Activated CD8-positive, alpha-beta memory T cell treated with anti-CD3 and anti-CD28 coated beads for 24 hours (primary cell): ENCODE measurements around the gene XRCC4.
A peak's percentile ranks its signal among the peaks of the same experiment; 100 is the strongest.
"Not testable (repeated sequence)": the region's sequence is repeated elsewhere in the genome, so short reads cannot be mapped to it uniquely, and the experiment has no call there.

Experiments used
- DNase-seq: peaks from one replicate; pipeline ENCODE4 v3.0.0-alpha.2; 2020

XRCC4 gene

GRCh38 chr5:83076742-83077661 lies at the start of gene XRCC4, which contains the start of gene TMEM167A:
Gene XRCC4 (plus strand): TSS chr5:83077547. CDS start chr5:83104920, 27,373 bp downstream.
Gene TMEM167A (minus strand): TSS chr5:83077394. CDS start chr5:83077323, 71 bp downstream.
- peak; percentile 93 for DNase-seq

- DNase-seq = no peak
Observed at GRCh38 chr5:83029912-83030311, 47.4 kb upstream of the XRCC4 start.

- DNase-seq = no peak
Observed at GRCh38 chr5:83031381-83031780, 46.0 kb upstream of the XRCC4 start.

- DNase-seq = no peak
Observed at GRCh38 chr5:83034036-83034435, 43.3 kb upstream of the XRCC4 start.

DNA sequence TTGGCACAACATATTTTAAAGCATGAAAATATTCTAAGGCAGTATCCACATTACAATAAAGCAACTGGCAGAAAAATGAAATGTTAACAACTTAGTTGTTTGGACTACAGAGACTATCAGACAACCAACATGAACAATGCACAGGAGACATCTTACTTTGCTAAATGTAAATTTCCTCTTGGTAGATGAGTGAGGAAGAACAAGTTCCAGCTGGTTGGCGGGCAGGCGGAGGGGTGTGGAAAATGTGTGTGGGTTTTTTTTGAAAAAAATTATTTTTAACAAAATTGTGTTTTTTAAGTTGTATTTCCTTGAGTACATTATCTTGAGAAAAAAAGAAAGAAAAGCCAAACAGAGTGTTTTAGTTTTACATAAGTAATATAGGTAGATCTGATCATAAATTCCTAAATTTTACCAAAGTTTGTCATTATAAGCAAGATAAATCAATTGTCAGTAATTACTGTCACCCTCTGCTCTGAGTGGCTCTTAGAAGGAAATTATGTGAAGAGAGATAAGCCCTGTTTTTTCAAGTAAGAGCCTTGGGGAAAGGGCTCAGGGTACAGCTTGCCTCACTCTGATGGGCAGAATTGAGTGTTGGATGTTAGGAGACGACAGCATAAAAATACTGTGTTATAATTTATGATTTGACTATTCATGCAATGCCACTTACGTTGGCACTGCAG lies 42.7 kb upstream of the XRCC4 start:
- no peak for DNase-seq

- no peak for DNase-seq
Observed at GRCh38 chr5:83035373-83036100, 41.8 kb upstream of the XRCC4 start.

GRCh38 chr5:83036991-83037575 lies 40.3 kb upstream of the XRCC4 start:
- DNase-seq = no peak

- no peak for DNase-seq
Observed at GRCh38 chr5:83038924-83039323, 38.4 kb upstream of the XRCC4 start.

- no peak for DNase-seq
Observed at GRCh38 chr5:83042507-83042906, 34.8 kb upstream of the XRCC4 start.

DNA sequence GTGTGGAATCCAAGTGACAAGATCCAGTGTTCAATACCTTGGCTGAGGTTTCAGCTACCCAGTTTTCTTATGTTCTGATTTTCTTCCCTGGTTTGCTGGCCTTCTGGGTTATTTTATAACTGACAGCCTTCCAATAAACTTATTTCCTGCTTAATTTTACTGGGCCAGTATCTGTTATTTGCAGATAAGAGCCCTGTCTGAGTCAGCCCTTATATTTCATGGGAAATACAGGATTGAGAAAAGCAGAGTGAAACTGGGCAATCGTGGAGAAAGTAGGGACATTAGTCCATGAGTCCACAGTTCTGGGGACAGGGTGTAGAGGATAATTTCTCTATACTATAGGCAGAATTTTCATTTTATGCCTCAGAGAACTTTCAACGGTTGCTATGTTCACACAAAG lies 32.4 kb upstream of the XRCC4 start:
- no peak for DNase-seq

- no peak for DNase-seq
Observed at GRCh38 chr5:83048277-83048676, 29.1 kb upstream of the XRCC4 start.

GRCh38 chr5:83048811-83049210 lies 28.5 kb upstream of the XRCC4 start:
- no peak for DNase-seq

GRCh38 chr5:83049370-83049885 lies 27.9 kb upstream of the XRCC4 start:
- no peak for DNase-seq

GRCh38 chr5:83050723-83051340 lies 26.5 kb upstream of the XRCC4 start:
- DNase-seq = no peak

GRCh38 chr5:83055166-83055565 lies 22.2 kb upstream of the XRCC4 start:
- DNase-seq = no peak

DNA sequence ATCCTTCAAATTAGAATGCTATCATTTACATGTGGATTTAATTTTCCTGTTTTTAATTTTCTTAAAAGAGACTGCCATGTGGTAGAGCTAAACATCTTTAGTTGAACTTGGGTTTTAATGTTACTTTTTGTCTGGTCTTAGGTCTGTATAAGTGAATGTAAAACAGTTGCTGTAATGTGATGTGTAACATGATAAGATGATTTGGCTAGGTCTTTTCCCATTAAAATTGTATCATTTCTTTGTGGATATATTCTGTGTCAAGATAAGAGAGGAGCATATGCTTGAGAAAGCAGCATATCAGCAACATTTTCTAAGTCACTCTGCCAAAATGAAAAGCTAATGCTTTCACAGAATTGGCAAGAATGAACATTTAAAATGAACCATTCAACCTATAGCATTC lies 18.6 kb upstream of the XRCC4 start:
- DNase-seq = no peak

DNA sequence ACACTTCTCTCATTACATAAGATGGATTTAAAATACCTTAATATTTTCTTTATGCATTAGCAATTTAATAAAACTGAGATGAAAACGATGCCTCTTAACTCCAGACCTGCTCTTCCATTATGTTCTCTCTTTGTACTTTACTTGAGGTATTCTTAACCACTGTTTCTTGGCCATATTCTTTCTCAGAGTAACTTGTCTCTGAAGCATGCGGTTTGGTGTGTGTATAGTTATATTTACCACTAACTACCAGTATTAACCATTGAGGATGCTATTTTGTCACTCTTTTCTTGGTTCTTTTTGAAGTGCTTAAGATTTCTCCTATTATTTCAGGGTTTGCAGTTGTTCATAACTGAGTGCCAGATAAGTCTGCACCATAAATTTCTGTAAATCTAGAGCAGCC lies 18.0 kb upstream of the XRCC4 start:
- DNase-seq = no peak

DNA sequence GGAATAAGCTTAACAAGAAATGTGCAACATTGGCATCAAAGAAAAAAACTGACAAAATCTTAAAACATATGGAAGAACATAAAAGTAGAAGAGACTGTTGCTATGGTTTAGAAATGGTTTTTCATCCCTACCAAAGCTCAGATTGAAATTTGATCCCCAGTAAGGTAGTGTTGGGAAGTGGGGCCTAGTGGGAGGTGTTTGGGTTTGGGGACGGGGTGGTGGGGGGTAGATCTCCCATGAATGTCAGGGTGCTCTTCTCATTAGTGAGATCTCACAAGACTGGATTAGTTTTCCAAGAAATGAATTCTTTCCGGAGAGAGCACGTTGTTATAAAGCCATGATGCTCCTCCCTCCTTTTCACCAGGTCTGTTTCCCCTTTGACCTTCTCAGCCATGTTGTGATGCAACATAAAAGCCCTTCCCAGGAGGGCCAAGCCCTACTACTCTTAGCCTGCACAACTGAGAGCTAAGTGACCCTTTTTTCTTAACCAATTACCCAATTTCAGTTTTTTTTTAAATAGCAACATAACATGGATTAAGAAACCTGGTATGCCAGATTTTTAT lies 10.7 kb upstream of the XRCC4 start:
- no peak for DNase-seq

- not testable (repeated sequence) for DNase-seq
Observed at GRCh38 chr5:83067377-83067776, 10.0 kb upstream of the XRCC4 start.

DNA sequence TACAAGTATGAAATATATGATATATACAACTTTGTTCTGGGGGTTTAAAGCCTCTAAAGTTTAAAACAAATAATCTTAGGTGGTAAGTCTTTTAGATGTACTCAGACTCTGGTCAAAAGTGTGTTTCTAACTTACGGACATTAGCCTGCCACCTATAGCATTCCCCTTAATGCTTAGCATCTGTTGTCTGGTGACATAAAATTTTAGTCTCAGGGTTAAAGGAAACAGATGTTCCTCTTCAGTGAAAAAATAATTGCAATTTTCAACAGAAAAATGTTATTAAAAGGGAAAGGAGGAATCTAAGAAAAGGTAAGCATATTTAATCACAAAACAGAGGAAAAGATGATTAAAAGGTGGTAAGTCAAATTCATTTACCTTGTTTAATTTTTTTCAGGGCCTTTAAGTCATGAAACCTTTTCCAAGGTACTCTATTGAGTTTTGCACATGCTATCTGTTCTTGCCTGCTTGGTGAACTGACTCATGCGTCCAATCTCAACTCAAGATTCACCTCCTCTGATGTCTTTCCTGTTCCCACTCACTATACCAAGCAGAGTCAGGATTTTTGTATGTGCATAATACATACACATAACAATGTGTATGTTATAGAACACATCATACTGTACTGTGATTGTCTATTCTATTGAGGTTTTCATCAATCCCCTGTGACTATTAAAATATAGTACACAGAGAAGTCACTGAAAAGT lies 8.1 kb upstream of the XRCC4 start:
- DNase-seq = no peak
